GM12875 (cell line): ENCODE measurements around the gene UBQLN4.

Experiments used
- H3K4me3 ChIP-seq: one replicate; pipeline ENCODE4 v1.5.1; 2011; ENCODE audit warnings: low read depth, low read length, control low read depth
- TF ChIP-seq, protein P1 (sequence below): IDR thresholded peaks from 2 replicates; pipeline ENCODE4 v1.5.1; 2011; ENCODE audit warnings: low read depth, mild to moderate bottlenecking, control low read depth, inconsistent platforms, low read length, moderate library complexity, borderline replicate concordance; ENCODE audit not compliant: insufficient read depth

Gene UBQLN4

DNA sequence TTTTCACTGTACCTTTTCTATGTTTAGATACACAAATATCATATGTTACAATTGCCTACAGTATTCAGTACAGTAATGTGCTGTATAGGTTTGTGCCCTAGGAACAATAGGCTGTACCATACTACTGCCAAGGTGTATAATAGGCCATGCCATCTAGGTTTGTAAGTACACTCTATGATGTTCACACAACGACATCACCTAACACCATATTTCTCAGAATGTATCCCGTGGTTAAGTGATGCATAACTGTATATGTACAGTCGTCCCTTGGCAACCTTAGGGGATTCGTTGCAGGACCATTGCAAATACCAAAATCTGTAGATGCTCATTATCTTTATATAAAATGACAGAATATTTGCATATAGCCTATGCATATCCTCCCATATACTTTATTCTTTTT is 27.0 kb downstream of the UBQLN4 start:
- no peak overlapping the region for H3K4me3 ChIP-seq
- TF ChIP-seq, protein P1, sequence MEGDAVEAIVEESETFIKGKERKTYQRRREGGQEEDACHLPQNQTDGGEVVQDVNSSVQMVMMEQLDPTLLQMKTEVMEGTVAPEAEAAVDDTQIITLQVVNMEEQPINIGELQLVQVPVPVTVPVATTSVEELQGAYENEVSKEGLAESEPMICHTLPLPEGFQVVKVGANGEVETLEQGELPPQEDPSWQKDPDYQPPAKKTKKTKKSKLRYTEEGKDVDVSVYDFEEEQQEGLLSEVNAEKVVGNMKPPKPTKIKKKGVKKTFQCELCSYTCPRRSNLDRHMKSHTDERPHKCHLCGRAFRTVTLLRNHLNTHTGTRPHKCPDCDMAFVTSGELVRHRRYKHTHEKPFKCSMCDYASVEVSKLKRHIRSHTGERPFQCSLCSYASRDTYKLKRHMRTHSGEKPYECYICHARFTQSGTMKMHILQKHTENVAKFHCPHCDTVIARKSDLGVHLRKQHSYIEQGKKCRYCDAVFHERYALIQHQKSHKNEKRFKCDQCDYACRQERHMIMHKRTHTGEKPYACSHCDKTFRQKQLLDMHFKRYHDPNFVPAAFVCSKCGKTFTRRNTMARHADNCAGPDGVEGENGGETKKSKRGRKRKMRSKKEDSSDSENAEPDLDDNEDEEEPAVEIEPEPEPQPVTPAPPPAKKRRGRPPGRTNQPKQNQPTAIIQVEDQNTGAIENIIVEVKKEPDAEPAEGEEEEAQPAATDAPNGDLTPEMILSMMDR = no peak

DNA sequence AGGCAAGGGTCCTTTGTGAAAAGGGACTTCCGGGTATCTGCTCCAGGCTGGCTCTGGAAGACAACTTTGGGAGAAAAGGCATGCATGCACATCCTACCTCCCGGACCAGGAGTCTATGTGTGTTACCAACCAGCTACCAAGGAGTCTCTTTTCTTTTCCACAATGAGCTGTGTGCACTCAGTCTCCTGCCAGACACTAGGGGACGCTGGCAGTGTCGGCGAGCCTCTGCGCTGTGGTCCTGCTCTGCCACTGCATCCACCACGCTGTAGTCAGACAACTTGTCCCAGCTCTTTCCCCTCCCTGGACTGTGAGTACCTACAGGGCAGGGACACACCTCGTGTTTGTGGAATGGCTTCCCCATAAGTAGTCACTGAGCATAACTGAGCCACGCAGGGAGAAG is 27.7 kb downstream of the UBQLN4 start:
- TF ChIP-seq, protein P1 = peak; percentile 73; the same call in 1 of the 2 replicates
- H3K4me3 ChIP-seq = no peak overlapping the region

DNA sequence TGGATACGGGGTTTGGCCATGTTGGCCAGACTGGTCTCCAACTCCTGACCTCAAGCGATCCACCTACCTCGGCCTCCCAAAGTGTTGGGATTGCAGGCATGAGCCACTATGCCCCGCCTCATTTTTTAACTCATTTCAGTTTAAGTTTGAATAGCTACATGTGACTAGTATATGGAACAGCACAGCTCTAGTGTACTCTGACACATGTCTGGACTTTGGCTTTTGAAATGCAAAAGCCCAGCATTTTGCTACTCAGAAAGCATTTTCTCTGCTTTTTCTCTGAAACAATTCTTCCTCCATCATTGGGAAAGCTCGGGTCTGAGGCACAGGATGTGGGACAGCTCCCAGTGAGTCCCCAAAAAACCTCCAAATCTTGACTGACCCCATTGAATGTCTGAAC is 28.8 kb downstream of the UBQLN4 start:
- H3K4me3 ChIP-seq = no peak overlapping the region
- TF ChIP-seq, protein P1 = no peak

DNA sequence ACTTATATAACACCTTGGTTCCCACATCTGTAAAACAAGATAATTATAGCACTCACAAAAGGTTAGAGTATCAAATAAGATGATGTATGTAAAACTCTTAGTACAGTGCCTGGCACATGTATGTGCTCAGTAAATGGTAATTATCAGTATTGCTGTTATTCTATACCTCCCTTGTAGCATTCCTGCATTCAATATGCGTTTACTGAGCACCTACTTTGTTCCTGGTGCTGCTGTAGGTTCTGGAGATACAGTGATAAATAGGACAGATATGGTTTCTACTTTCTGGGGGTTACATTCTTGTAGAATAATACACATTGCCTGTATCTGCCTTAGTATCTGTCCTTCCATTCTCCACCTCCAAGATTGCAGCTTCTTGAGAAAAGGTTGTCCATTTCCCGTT is 31.6 kb downstream of the UBQLN4 start:
- TF ChIP-seq, protein P1 = no peak
- no peak overlapping the region for H3K4me3 ChIP-seq

DNA sequence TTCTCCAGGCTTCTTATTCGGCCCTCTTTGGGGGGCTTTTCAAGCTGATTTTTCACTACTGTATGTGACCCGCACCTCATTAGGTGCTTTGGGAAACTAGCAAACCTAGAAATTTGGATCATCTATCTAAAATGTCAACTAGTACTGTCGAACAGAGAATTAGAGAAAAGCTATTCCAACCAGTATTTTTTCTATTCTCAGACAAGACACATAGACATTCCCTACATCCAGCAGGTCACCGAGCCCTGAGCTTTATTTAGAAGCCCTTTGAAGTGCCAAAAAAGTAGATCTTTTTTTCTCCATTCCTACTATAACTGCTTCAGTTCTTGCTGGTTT is 32.5 kb downstream of the UBQLN4 start:
- TF ChIP-seq, protein P1 = no peak
- H3K4me3 ChIP-seq = no peak overlapping the region

DNA sequence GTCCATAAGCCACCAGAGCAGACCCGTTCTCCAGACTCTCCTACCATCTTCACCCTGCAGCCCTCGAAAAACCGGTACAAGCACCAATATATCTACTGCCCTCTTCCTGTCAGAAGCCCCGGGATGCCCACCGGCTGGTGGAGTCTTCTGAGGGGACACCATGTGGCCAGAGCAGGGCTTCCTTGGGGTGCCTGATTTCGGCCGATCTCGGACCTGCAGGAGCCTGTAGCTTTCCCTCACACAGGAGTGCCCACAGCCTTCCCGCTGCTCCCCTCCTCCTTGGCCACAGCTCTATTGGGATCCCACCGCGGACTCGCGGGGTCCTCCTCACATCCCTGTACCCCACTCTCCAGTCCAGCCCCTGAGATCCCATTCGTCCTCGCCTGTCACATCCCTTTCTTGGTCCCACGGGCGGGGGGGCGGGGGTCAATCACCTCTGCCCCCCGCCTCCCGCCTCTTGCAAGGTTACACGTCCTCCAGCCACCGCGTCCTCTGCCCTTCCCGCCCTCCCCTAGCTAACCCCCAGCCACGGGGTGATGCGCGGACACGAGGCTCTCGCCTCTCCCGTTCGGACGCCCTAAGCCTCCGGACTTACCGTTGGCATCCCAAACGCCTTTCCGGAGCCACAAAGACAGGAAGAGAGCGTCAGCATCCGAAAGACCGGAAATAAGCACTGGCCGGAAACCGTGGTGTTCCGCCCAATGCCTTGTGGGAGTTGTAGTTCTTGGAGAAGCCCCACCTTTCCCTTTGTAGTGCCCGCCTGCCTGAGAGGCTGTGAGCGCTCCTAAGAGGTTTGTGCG is 33.1 kb downstream of the UBQLN4 start, which contains the start of gene SSR2:
Gene SSR2 (minus strand): TSS at position 659 of the 800 bp plus-strand sequence. CDS start 784 bp downstream, outside the sequence.
- TF ChIP-seq, protein P1 = no peak

DNA sequence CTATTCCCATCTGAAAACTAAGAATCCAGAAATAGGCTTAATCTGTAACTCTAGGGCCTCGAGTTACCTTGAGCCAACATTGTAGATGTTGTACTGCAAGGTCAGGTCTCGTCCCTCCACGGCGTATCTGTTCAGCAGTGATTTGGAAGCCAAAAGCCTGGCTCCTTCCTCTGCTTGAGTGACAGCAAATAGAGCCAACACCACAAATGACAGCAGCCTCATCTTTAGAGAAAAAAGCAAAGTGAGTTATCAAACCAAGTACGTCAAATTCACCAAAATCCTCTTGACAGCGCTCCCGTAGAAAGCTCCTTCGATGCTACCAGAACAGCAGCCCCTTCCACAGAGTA is 33.7 kb downstream of the UBQLN4 start:
- TF ChIP-seq, protein P1 = no peak

More for the DNA sequence above, 33.1 kb downstream of the UBQLN4 start, which contains the start of gene SSR2:
- peak within 1 kb of the TSS; percentile 92 for H3K4me3 ChIP-seq

More for the DNA sequence above, 33.7 kb downstream of the UBQLN4 start:
- peak overlapping the region; percentile 92 for H3K4me3 ChIP-seq
